Stimulated activated naive B cell treated with anti-CD40 and anti-IgM and Interleukin-4, amounts not matched to agents 10 μg/mL and 1 μg/mL and 100 μg/mL, for 72 hours (primary cell): ENCODE results near the gene ZNF519.
"Not testable (repeated sequence)": the region's sequence is repeated elsewhere in the genome, so short reads cannot be mapped to it uniquely, and the experiment has no call there.

Experiments
- ATAC-seq, 2 donors: fragments of 150-1000 bp; cut with Tn5 transposase; replicated peaks; 2 replicates each; pipeline ENCODE4 v1.10.0; 2021; ENCODE audit warnings: moderate library complexity in 1 of 2
- DNase-seq: peaks from one replicate; pipeline ENCODE4 v3.0.0; 2021
- H3K27ac Mint-ChIP-seq: one replicate; pipeline ENCODE4 v1.8.0; 2022; ENCODE audit warnings: mild to moderate bottlenecking, mixed read lengths
- H3K27me3 Mint-ChIP-seq, 2 donors: one replicate each; pipeline ENCODE4 v1.8.0; 2022; ENCODE audit warnings: mixed read lengths in 2 of 2
- H3K36me3 Mint-ChIP-seq, 2 donors: one replicate each; pipeline ENCODE4 v1.8.0; 2022; ENCODE audit warnings: mixed read lengths in 2 of 2, mild to moderate bottlenecking in 1 of 2
- H3K4me1 Mint-ChIP-seq, 2 donors: one replicate each; pipeline ENCODE4 v1.8.0; 2022; ENCODE audit warnings: mixed read lengths in 2 of 2, mild to moderate bottlenecking in 1 of 2
- H3K4me3 Mint-ChIP-seq, 2 donors: one replicate each; pipeline ENCODE4 v1.8.0; 2022; ENCODE audit warnings: mild to moderate bottlenecking in 2 of 2, mixed read lengths in 2 of 2, moderate library complexity in 1 of 2
- H3K9me3 Mint-ChIP-seq, 2 donors: one replicate each; pipeline ENCODE4 v1.8.0; 2022; ENCODE audit warnings: mixed read lengths in 2 of 2, mild to moderate bottlenecking in 1 of 2

The ZNF519 gene

GRCh38 chr18:14132271-14132700 lies at the start of gene ZNF519:
Gene ZNF519, minus strand, starts transcription at chr18:14132435. Its CDS starts 158 bp downstream, at chr18:14132277.
- not testable (repeated sequence) for H3K27me3 Mint-ChIP-seq, H3K36me3 Mint-ChIP-seq, H3K9me3 Mint-ChIP-seq
- ATAC-seq = peak; percentile 100
- Mint-ChIP-seq H3K4me3 (peak within 1 kb of the TSS; percentile 90 to 91), H3K27ac (peak within 1 kb of the TSS; percentile 94), H3K4me1 (peaks cover 8 to 10% of the 10 kb centered on the region in 2 donors)
- DNase-seq = peak; percentile 91

- Mint-ChIP-seq H3K36me3 (no peaks in the 10 kb centered on the region), H3K4me1 (peaks cover 0 to 1% of the 10 kb centered on the region in 2 donors), H3K27me3 (no peaks in the 10 kb centered on the region), H3K4me3 (peak overlapping the region; percentile 85 to 89), H3K27ac (peak overlapping the region; percentile 25), H3K9me3 (no peaks in the 10 kb centered on the region)
- DNase-seq (no peak), ATAC-seq (peak; percentile 24 to 30)
Measured at GRCh38 chr18:14179306-14179705, 47.1 kb upstream of the ZNF519 start.

DNA sequence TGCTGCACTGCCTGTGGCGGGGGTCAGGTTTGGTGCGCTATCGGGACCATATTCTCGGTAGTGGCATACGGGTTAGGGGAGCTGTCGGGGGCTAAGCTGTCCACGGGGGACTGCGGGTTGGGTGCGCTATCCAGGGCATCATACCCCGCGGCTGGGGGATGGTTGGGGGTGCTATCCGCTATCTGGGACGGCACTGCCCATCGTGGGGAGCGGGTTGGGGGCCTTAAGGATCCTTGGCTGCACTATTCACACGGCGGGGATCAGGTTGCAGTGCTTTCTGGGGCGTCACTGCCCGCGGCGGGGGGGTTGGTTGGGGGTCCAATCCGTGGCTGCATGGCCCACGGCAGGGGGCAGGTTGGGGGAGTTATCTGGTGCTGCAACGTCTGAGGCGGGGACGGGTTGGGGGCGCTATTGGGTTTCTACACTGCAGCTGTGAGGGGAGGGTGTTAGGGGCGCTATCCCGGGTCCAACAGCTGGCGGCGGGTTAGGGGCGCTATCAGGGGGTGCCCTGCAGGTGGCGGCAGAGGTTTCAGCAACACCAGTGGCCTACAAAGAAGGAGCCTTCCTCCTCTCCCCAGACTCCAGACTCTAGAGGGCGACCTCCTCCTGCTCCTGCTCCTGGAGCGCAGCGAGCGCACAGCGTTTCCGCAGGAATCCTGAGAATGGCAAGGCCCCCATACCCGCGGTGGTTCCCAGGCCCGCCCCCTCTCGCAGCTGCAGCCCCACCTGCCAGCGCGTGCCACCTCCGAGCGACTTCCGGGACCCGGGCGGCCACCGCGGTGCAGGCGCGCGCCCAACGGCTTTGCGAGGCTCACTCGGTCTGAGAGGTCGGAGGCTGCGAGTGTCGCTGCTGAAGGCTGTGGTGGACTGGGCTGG lies 46.3 kb upstream of the ZNF519 start:
- Mint-ChIP-seq H3K27ac (peak overlapping the region; percentile 25), H3K4me3 (peak overlapping the region; percentile 85 to 89)
- DNase-seq (peak; percentile 73), ATAC-seq (peak; percentile 90 to 92)
- H3K36me3 Mint-ChIP-seq, H3K27me3 Mint-ChIP-seq, H3K4me1 Mint-ChIP-seq, H3K9me3 Mint-ChIP-seq: not testable (repeated sequence)

DNA sequence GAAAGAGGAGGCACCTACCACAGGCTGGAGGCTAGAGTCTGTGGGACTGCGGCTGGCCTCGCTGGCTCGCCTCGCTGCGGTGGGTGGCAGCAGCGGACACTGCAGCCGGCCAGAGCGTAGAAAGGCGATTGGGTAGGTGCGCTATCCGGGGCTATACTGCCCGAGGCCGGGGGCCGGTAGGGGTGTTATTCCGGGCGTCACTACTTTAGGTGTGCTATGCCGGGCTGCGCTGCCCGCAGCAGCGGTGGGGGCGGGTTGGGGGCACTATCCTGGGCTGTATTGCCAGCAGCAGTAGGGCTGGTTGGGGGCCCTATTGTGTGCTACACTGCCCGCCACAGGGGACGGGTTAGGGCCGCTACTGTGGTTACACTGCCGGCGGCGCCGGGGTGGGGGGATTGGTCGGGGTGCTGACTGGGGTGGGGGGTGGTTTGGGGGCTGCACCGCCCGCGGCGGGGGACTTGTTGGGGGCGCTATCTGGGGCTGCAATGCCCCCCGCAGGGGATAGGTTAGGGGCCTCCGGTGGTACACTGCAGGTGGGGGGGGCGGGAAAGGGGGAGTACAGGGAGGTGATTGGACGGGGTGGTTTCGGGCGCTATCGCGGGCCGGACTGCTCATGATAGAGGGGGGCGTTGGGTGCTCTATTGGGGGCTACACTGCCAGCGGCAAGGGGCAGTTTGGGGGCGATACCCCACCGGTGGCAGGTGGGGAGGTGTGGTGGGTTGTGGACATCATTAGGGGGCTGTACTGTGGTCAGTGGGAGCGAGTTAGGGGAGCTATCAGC lies 45.5 kb upstream of the ZNF519 start:
- not testable (repeated sequence) for H3K27me3 Mint-ChIP-seq, H3K36me3 Mint-ChIP-seq, ATAC-seq, H3K4me1 Mint-ChIP-seq, H3K27ac Mint-ChIP-seq, DNase-seq, H3K9me3 Mint-ChIP-seq
- H3K4me3 Mint-ChIP-seq = peak overlapping the region; percentile 85 to 89

DNA sequence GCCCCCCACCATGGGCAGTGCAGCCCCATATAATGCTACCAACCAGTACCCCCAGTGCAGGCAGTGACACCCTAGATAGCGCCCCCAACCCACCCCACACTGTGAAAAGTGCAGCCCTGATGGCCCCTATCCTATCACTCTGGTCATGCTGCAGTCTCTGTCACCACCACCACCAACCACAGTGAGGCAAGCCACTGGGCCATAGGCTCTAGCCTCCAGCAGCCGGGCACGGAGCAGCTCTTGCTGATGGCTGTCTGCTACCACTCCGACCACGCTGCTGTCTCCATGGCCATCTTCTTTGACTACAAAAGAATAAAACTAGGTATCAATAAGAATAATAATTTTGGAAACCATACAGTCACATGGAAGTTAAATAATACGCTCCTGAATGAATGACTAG lies 43.2 kb upstream of the ZNF519 start:
- DNase-seq, H3K9me3 Mint-ChIP-seq, H3K4me1 Mint-ChIP-seq, H3K27ac Mint-ChIP-seq, H3K27me3 Mint-ChIP-seq, H3K36me3 Mint-ChIP-seq, ATAC-seq, H3K4me3 Mint-ChIP-seq: not testable (repeated sequence)

- DNase-seq (no peak), ATAC-seq (no peak)
- no peak overlapping the region for H3K4me3 Mint-ChIP-seq
- H3K4me1 Mint-ChIP-seq = peaks cover 0 to 1% of the 10 kb centered on the region in 2 donors
- no peaks in the 10 kb centered on the region for H3K9me3 Mint-ChIP-seq
- no peaks in the 10 kb centered on the region for H3K36me3 Mint-ChIP-seq
- H3K27me3 Mint-ChIP-seq = no peaks in the 10 kb centered on the region
- H3K27ac Mint-ChIP-seq = no peak overlapping the region
Measured at GRCh38 chr18:14174706-14175085, 42.5 kb upstream of the ZNF519 start.

DNA sequence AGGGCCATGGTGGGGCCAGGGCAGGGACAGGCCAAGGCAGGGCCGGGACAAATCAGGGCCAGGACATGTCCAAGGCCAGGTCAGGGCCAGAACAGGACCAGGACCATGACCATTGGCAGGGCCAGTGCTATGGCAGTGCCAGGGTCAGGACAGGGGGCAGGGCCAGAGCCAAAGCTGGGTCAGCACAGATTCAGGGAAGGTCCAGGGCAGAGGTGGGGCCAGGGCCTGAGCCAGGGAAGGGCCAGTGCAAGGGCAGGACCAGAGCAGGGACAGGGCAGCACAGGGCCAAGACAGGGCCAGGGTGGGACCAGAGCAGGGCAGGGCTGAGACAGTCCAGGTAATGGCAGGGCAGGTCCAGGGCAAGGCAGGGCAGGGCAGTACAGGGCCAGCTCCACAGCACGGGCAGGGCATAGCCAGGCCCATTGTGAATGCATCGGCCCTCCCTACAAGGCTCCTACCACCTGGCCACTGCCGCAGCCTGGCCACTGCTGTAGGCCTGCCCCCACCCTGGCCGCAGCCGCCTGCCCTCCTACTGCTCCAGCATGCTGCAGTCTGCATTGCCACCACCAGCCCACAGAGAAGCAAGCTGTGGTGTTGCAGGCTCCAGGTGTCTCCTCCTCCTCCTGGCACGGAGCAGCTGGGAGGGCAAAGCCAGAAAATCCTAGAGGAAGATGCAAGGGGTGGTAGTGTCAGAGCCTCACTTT lies 41.9 kb upstream of the ZNF519 start:
- H3K4me1 Mint-ChIP-seq, H3K27ac Mint-ChIP-seq, H3K4me3 Mint-ChIP-seq: not testable (repeated sequence)

GRCh38 chr18:14173116-14173951 lies 41.1 kb upstream of the ZNF519 start:
- H3K27me3 Mint-ChIP-seq, H3K4me3 Mint-ChIP-seq, H3K4me1 Mint-ChIP-seq, H3K36me3 Mint-ChIP-seq, H3K27ac Mint-ChIP-seq, H3K9me3 Mint-ChIP-seq, DNase-seq: not testable (repeated sequence)
- peak in 1 of 2 donors; percentile 10 for ATAC-seq

More for the DNA sequence above, 41.9 kb upstream of the ZNF519 start:
- ATAC-seq, DNase-seq, H3K36me3 Mint-ChIP-seq, H3K27me3 Mint-ChIP-seq, H3K9me3 Mint-ChIP-seq: not testable (repeated sequence)

DNA sequence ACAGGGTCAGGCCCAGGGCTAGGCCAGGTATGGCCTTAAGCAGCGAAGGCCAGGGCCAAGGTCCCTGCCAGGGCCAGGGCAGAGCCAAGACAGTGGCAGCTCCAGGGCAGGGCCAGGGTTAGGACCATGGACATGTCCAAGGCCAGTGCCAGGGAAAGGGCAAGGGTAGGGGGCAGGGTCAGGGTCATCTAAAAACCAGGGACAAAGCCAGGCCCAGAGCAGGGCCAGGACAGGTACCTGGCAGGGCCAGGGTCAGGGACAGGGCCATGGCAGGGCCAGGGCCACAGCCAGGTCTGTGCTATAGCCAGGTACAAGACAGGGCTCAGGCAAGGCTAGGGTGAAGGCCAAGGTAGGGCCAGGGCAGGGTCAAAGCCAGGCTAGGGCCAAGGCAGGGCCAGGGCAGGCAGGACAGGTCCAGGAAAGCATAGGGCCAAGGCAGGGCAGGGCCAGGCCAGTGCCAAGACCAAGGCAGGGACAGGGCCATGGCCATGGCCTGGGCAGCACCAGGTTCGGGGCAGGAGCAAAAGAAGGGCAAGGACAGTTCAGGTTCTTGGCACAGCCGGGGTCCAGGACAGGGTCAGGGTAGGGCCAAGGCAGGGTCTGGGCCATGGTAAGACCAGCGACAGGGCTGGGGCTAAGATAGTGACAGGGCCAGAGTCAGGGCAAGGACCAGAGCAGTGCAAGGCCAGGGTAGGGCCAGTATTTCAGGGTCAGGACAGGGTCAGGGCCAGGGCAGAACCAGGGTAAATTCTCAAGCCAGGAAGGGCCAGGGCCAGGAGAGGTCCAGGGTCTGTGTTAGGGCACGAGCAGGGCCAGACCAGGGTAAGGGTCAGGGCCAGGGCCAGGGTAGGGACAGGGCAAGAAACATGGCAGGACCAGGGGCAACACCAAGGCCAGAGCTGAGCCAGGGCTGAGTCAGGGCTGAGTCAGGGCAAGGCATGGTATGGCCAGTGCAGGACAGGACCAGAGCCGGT lies 40.2 kb upstream of the ZNF519 start:
- not testable (repeated sequence) for DNase-seq, H3K27ac Mint-ChIP-seq, H3K9me3 Mint-ChIP-seq, H3K4me1 Mint-ChIP-seq, H3K4me3 Mint-ChIP-seq, H3K27me3 Mint-ChIP-seq, H3K36me3 Mint-ChIP-seq
- peak in 1 of 2 donors; percentile 8 for ATAC-seq

DNA sequence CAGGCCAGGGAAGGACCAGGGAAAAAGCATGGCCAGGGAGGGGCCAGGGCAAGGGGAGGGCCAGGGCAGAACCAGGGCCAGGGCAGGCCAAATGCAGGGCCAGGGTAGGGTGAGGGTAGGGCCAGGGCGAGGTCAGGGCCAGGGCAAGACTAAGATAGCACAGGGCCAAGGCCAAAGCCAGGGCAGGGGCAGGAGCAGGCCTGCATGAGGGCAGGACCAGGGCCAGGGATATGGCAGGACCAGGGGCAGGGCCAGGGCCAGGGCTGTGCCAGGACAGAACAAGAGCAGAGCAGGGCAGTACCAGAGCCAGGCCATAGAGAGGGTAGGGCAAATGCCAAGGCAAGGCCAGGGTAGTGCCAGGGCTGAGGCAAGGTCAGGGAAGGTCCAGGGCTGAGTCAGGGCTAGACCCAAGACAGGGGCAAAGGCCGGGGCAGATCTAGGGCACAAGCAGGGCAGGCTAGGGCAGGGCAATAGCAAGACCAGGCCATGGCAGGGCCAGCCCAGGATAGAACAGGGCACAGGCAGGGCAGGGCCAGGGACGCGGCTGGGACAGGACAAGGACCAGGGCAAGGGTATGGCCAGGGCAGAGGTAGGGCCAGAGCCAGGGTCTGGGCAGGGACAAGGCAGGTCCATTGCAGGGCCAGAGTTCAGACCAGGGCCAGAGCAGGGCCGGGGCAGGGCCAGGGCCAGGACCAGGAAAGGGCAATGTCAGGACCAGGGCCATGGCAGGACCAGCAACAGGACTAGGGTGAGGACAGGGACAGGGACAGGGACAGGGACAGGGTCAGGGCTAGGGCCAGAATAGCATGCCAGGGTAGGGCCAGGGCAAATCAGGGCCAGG lies 39.3 kb upstream of the ZNF519 start:
- H3K27ac Mint-ChIP-seq, ATAC-seq, DNase-seq, H3K4me1 Mint-ChIP-seq, H3K27me3 Mint-ChIP-seq, H3K9me3 Mint-ChIP-seq, H3K36me3 Mint-ChIP-seq, H3K4me3 Mint-ChIP-seq: not testable (repeated sequence)

- H3K4me3 Mint-ChIP-seq, H3K9me3 Mint-ChIP-seq, ATAC-seq, H3K27me3 Mint-ChIP-seq, H3K27ac Mint-ChIP-seq, DNase-seq, H3K36me3 Mint-ChIP-seq, H3K4me1 Mint-ChIP-seq: not testable (repeated sequence)
Measured at GRCh38 chr18:14170367-14171036, 38.3 kb upstream of the ZNF519 start.

GRCh38 chr18:14162915-14163314 lies 30.7 kb upstream of the ZNF519 start:
- ATAC-seq, H3K27ac Mint-ChIP-seq, DNase-seq, H3K4me3 Mint-ChIP-seq, H3K9me3 Mint-ChIP-seq, H3K36me3 Mint-ChIP-seq, H3K4me1 Mint-ChIP-seq: not testable (repeated sequence)
- peaks cover 24 to 27% of the 10 kb centered on the region in 2 donors for H3K27me3 Mint-ChIP-seq
